ENCODE data around the gene DOCK1.

DNA sequence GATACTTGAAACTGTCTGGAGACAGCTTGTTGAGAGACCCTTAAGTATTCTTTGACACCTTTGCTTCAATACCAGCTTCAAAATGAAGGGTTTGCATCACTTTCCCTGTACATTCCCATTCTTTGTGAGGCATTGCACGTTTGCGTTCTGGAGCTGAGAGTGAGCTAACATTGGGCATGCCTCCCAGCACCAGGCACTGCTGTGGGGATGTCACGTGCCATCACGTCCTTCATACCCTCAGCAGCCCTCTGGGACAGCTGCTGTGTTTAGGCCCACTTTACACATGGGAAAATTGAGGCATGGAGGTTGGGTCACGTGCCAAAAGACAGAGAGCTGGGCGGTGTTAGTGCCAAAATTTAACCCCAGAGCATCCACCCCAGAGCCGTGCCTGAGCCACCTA, 357.4 kb downstream of the DOCK1 start:
- TF ChIP-seq, protein P1, sequence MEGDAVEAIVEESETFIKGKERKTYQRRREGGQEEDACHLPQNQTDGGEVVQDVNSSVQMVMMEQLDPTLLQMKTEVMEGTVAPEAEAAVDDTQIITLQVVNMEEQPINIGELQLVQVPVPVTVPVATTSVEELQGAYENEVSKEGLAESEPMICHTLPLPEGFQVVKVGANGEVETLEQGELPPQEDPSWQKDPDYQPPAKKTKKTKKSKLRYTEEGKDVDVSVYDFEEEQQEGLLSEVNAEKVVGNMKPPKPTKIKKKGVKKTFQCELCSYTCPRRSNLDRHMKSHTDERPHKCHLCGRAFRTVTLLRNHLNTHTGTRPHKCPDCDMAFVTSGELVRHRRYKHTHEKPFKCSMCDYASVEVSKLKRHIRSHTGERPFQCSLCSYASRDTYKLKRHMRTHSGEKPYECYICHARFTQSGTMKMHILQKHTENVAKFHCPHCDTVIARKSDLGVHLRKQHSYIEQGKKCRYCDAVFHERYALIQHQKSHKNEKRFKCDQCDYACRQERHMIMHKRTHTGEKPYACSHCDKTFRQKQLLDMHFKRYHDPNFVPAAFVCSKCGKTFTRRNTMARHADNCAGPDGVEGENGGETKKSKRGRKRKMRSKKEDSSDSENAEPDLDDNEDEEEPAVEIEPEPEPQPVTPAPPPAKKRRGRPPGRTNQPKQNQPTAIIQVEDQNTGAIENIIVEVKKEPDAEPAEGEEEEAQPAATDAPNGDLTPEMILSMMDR (conservative IDR thresholded peaks at IDR 0.05 in 1 of 2, IDR thresholded peaks at IDR 0.05 in 1 of 2; ENCODE audit: low read depth in 1 of 2, low read length in 2 of 2): no peak
- no peak for TF ChIP-seq EZH2 (IDR thresholded peaks at IDR 0.05; ENCODE audit: low read length, missing control alignments)

Data from fibroblast of lung (primary cell).